HepG2 (cell line): ENCODE results near the gene CRYGS. TPM values are rescaled to one million over a fixed set of nuclear protein-coding genes. Genes with fewer than 3 reads are reported as not detected.

Experiments used
- ATF4 ChIP-seq, 2 experiments: fragments of 450-650 bp in 1 of 2; sonication (generic) in 1 of 2; formaldehyde crosslinking; IDR thresholded peaks; 2 replicates each; pipeline versions ENCODE4 v1.5.0 to v1.8.0; 2020 to 2022; ENCODE audit warnings: mild to moderate bottlenecking in 1 of 2, missing genetic modification reagents in 1 of 2
- DMAP1 ChIP-seq: IDR thresholded peaks from 2 replicates; pipeline ENCODE4 v1.6.1; 2016
- ELF1 ChIP-seq: sonication (generic); formaldehyde crosslinking; IDR thresholded peaks from 2 replicates; pipeline ENCODE4 v1.4.0; 2020; ENCODE audit warnings: missing genetic modification reagents
- MAFK ChIP-seq, 2 experiments: IDR thresholded peaks in 1 of 2; conservative IDR thresholded peaks in 1 of 2; 2 replicates each; pipeline ENCODE4 v1.6.1; 2011; ENCODE audit warnings: improper control_type of control experiment in 2 of 2, low read length in 2 of 2
- NFAT5 ChIP-seq: sonication (generic); formaldehyde crosslinking; IDR thresholded peaks from 2 replicates; pipeline ENCODE4 v1.4.0; 2020; ENCODE audit warnings: missing genetic modification reagents
- NONO ChIP-seq, 2 experiments: fragments of 450-650 bp in 1 of 2; sonication (generic) in 1 of 2; formaldehyde crosslinking in 1 of 2; IDR thresholded peaks in 1 of 2; conservative IDR thresholded peaks in 1 of 2; 2 replicates each; pipeline versions ENCODE4 v1.6.1 to v1.8.0; 2017 to 2022; ENCODE audit warnings: mild to moderate bottlenecking in 1 of 2, missing genetic modification reagents in 1 of 2, moderate library complexity in 1 of 2
- ZFX ChIP-seq: sonication (generic); formaldehyde crosslinking; IDR thresholded peaks from 2 replicates; pipeline ENCODE4 v1.4.0; 2020; ENCODE audit warnings: mild to moderate bottlenecking, low read depth, missing genetic modification reagents, moderate library complexity
- ZNF558 ChIP-seq: sonication (generic); formaldehyde crosslinking; IDR thresholded peaks from 2 replicates; pipeline ENCODE4 v1.9.0; 2022; ENCODE audit warnings: mild to moderate bottlenecking, missing genetic modification reagents, borderline replicate concordance
- ZNF646 ChIP-seq: sonication (generic); formaldehyde crosslinking; IDR thresholded peaks from 2 replicates; pipeline ENCODE4 v1.9.0; 2021; ENCODE audit warnings: mild to moderate bottlenecking, missing genetic modification reagents
- ZNF883 ChIP-seq: sonication (generic); formaldehyde crosslinking; IDR thresholded peaks from 2 replicates; pipeline ENCODE4 v1.5.1; 2020; ENCODE audit warnings: mild to moderate bottlenecking, missing genetic modification reagents; ENCODE audit errors: not compliant biosample characterization
- ZSCAN9 ChIP-seq: IDR thresholded peaks from 2 replicates; pipeline ENCODE4 v1.6.1; 2016; ENCODE audit warnings: borderline replicate concordance
- polyA plus RNA-seq, 8 experiments: library from polyadenylated mRNA; depleted of rRNA in 3 of 8; stranded (reverse) in 7 of 8; unstranded in 1 of 8; fragments of >200 nt; fragmentation: Illumina TruSeq in 4 of 8; extraction: Trizol in 4 of 8; gene quantifications; 2 replicates each; pipeline versions ENCODE4 v1.2.1 to v1.2.3, GENCODE V29; 2011 to 2016; ENCODE audit warnings: low read depth in 4 of 8, missing spikeins in 1 of 8, mixed read lengths in 1 of 8; ENCODE audit not compliant: insufficient read depth in 1 of 8
- total RNA-seq, 5 experiments: library from RNA; depleted of rRNA; stranded (reverse); fragments of >200 nt; fragmentation: Illumina TruSeq; extraction: Trizol; gene quantifications; 2 replicates each; pipeline ENCODE4 v1.2.3, GENCODE V29; 2016; ENCODE audit warnings: low read depth in 1 of 5
- TF ChIP-seq, protein P1 (sequence below): sonication (generic); formaldehyde crosslinking; IDR thresholded peaks from 2 replicates; pipeline ENCODE4 v1.4.0; 2020; ENCODE audit warnings: mild to moderate bottlenecking, low read depth, missing genetic modification reagents

The CRYGS gene
- total and polyA plus RNA-seq, 2 of the 13 experiments (the other 11 are each of a cell fraction or from before 2014, with no cell fraction given), result 2.1 to 6.7 TPM

GRCh38 chr3:186570096-186570940, 26.1 kb upstream of the CRYGS start, which contains the start of gene DNAJB11 (continued):
- TF ChIP-seq NFAT5 (CRISPR knock-in tag) (0 out of 2 replicates have a peak, but pooled peaks have one; percentile 44), ZSCAN9 (CRISPR knock-in tag) (peak; percentile 84; the same call in 1 of the 2 replicates), ZNF646 (CRISPR knock-in tag) (no peak), ELF1 (CRISPR knock-in tag) (peak; percentile 86), NONO (IDR thresholded peaks at IDR 0.05) (no peak), NONO (CRISPR knock-in tag; conservative IDR thresholded peaks at IDR 0.05) (peak; percentile 64), ZNF883 (CRISPR knock-in tag) (peak; percentile 29), ATF4 (CRISPR knock-in tag; IDR thresholded peaks at IDR 0.05) (peak in 1 of 2 experiments; percentile 79; a peak in 2 of 4 replicates), DMAP1 (0 out of 2 replicates have a peak, but pooled peaks have one; percentile 66), ZNF558 (CRISPR knock-in tag) (no peak), MAFK (conservative IDR thresholded peaks at IDR 0.05 in 1 of 2, IDR thresholded peaks at IDR 0.05 in 1 of 2; ENCODE audit: low read length in 2 of 2) (no peak), ZFX (CRISPR knock-in tag) (peak; percentile 50; the same call in 1 of the 2 replicates)
- TF ChIP-seq, protein P1, sequence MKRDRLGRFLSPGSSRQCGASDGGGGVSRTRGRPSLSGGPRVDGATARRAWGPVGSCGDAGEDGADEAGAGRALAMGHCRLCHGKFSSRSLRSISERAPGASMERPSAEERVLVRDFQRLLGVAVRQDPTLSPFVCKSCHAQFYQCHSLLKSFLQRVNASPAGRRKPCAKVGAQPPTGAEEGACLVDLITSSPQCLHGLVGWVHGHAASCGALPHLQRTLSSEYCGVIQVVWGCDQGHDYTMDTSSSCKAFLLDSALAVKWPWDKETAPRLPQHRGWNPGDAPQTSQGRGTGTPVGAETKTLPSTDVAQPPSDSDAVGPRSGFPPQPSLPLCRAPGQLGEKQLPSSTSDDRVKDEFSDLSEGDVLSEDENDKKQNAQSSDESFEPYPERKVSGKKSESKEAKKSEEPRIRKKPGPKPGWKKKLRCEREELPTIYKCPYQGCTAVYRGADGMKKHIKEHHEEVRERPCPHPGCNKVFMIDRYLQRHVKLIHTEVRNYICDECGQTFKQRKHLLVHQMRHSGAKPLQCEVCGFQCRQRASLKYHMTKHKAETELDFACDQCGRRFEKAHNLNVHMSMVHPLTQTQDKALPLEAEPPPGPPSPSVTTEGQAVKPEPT (CRISPR knock-in tag), result no peak
